ENCODE data around the gene SH3D19.
"Not testable (repeated sequence)": the region's sequence is repeated elsewhere in the genome, so short reads cannot be mapped to it uniquely, and the experiment has no call there.

Gene SH3D19

GRCh38 chr4:151267104-151267503 is 58.3 kb downstream of the SH3D19 start:
- DNase-seq, result no peak

DNA sequence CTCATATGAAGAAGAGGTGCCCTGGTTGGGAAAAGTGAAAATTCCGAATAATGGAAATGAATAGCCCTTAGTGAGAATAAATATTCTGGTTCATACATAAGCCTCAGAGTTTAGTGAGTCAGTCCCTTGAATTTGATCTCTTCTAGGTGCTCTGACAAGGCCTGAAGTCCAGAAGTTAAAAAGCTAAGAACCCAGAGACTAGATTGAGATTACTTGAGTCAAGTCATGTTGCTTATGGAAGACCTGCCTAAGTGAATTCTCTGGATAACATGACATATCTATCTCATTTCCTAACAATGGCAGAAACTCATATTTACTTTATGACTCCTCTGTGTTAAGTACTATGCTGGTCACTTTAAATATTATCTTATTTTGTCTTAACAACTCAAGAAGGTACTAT is 58.9 kb downstream of the SH3D19 start:
- DNase-seq, result no peak

DNA sequence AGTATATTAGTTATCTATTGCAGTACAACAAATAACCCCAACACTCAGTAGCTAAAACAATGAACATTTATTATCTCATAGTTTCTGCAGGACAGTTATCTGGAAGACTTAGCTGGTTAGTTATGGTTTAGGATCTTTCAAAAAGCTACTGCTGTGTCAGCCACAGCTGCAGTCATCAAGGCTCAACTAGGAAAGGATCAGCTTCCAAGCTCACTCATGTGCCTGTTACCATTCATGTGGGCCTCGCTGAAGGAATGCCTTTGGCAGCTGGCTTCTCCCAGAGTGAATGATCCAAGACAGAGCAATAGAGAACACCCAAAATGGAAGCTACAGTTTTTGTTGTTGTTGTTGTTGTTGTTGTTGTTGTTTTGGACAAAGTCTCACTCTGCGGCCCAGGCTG is 62.0 kb downstream of the SH3D19 start:
- DNase-seq, result no peak

GRCh38 chr4:151260526-151260925 is 64.9 kb downstream of the SH3D19 start:
- DNase-seq, result no peak

DNA sequence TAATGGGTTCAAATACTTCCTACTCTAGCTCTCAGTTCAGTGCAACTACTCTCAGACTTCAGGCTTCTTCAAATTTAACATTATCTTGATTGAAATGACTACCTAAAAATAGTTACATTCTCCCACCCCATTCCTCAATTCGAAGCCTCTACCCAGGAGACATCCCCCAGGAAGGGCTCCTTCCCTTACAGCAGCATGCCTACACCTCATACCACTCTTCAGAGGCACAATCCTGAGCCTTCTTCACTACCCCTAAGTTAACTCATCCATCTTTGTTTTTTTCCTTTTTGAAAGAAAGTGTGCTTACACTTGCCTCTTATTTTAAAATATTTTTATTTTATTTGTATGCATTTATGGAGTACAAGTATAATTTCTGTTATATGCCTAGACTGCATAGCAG is 65.7 kb downstream of the SH3D19 start:
- no peak for DNase-seq

- DNase-seq, result no peak
These were observed 67.7 kb downstream of the SH3D19 start for GRCh38 chr4:151257704-151258103.

DNA sequence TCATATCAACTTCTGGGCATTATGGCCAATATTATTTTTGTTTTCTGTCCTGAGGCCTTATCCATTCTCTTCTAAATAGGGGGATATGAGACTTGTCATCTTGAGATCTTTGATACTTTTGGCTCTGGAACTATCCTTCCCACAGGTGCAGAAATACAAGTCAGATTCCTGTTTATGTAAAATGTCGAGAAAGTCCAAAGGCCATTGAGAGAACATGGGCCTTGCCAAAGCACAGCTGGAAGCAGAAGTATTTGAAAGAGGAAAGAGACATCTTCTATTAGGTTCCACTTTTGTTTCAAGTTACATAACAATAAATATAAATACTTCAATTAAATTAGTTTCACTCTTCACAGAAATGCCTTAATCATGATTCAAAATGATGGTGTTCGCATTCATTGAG is 69.3 kb downstream of the SH3D19 start:
- DNase-seq, result no peak

DNA sequence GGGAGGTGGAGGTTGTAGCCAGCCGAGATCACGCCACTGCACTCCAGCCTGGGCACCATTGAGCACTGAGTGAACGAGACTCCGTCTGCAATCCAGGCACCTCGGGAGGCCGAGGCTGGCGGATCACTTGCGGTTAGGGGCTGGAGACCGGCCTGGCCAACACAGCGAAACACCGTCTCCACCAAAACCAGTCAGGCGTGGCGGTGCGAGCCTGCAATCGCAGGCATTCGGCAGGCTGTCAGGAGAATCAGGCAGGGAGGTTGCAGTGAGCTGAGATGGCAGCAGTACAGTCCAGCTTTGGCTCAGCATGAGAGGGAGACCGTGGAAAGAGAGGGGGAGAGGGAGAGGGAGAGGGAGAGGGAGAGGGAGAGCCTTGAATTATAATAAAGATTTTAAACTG is 69.7 kb downstream of the SH3D19 start:
- not testable (repeated sequence) for DNase-seq

GRCh38 chr4:151255226-151255625 is 70.2 kb downstream of the SH3D19 start:
- DNase-seq, result not testable (repeated sequence)

GRCh38 chr4:151251603-151252304 is 73.7 kb downstream of the SH3D19 start:
- DNase-seq, result no peak

GRCh38 chr4:151250706-151251105 is 74.7 kb downstream of the SH3D19 start:
- DNase-seq, result no peak

- no peak for DNase-seq
These were observed 76.9 kb downstream of the SH3D19 start for GRCh38 chr4:151248519-151248918.

- DNase-seq, result no peak
These were observed 78.0 kb downstream of the SH3D19 start for GRCh38 chr4:151247395-151247794.

DNA sequence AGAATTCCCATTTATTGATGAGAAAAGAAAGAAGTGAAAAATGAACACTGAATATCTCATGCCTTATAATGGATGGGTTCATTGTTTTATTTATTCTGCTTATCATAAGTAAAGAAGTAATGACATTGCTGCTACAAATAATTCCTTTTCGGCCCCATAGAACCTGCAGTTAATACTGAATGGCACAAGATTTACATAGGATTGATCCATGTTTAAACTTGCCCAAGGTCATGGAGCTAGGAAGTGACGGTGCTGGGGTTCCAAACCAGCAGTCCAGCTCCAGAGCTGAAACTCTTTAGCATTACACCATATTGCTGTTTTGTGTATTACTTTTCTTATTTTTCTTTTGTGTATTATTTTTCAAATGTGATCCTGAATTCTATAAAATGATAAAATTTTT is 78.7 kb downstream of the SH3D19 start:
- DNase-seq, result no peak

DNA sequence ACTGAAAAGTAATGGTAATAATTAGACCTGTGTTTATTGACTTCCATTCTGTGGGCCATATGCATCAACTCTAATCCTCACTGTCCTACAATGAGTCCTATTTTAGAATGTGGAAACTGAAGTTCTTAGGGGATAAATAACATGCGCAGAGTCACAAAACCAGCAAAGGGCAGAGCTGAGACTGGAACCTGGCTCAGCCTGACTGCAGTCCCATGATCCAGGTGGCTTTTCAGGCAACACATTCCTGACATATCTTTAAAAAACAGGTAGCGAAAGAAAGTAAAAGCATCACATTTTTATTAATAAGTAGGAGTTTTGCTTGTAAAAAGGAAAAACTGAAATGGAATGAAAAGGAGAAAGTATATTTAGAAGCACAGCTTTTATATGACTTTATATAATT is 83.1 kb downstream of the SH3D19 start:
- DNase-seq, result no peak

DNA sequence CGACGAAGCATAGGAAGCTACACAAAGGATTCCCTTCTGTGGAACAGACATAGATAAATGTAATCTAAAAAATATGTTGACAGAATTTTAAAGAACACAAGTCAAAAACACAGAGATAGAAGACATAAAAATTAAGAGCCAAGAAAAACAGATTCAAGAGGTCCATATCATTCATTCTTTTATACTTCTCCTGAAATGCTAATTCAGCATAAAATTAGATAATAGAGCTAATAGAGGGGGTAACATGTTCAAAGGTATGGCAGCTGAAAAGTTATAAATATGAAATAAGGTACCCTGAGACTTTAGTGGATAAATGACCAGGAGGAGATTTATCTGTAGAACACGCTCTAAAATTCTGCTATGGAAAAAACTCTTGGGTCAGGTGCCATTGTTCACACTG is 85.8 kb downstream of the SH3D19 start:
- DNase-seq, result no peak

GRCh38 chr4:151238477-151238876 is 86.9 kb downstream of the SH3D19 start:
- no peak for DNase-seq

DNA sequence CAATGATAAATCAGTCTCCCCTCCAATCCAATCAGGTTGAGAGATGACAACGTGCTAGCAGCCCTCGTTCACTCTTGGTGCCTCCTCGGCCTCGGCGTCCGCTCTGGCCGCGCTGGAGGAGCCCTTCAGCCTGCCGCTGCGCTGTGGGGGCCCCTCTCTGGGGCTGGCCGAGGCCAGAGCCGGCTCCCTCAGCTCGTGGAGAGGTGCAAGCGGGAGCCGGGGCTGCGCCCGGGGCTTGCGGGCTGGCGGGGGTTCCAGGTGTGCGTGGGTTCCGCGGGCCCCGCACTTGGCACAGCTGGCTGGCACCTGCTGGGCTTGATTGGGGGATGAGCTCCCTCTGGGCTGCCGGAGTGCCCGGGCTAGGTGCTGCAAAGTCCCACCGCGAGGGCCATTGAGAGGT is 89.4 kb downstream of the SH3D19 start:
- DNase-seq, result no peak

DNA sequence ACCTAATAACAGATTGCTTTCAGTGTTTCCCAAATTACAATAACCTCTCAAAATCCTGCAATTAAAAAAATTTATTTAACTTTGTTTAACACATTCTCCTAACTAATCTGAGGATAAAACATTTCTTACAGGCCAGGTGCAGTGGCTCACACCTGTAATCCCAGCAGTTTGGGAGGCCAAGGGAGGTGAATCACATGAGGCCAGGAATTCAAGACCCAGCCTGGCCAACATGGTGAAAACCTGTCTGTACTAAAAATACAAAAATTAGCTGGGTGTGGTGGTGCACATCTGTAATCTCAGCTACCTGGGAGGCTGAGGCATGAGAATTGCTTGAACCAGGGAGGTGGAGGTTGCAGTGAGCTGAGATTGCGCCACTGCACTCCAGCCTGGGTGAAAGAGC is 90.0 kb downstream of the SH3D19 start:
- not testable (repeated sequence) for DNase-seq

DNA sequence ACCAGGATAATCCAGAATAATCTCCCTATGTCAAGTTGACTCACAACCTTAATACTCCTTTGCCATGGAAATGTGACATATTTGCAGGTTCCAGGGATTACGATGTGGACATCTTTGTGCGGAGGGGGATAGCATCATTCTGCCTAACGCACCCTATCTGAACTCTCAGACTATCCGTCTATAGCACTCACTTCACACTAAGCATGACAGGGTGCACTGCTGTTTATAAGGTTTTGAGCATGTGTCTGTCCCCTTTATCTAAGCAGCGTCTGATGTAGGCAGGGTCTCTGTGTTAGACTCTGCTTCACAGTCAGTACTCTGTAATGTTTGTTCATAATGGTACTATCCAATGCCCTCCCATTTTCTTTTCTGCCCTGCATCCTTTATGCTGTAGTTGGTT is 91.8 kb downstream of the SH3D19 start:
- no peak for DNase-seq

- DNase-seq, result no peak
These were observed 93.3 kb downstream of the SH3D19 start for GRCh38 chr4:151231915-151232595.

- DNase-seq, result no peak
These were observed 97.0 kb downstream of the SH3D19 start for GRCh38 chr4:151228189-151229119.

DNA sequence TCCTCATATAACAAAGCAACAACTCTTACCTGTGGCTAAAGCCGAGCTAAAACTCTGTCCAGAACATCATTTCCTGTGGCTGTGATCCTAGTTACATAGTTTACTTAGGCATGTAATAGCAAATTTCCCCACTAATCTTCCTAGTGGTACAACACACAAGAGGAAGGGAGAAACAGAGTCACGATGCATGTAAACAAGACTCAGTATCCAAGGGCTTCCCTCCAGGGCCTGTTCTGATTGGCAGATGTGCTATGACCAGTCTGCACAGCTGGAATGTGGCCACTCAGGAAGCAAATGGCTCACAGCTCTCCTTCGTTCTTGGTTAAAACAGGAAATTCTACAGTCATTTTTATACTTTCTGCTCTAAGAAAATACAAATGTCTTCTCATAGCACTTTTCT is 97.7 kb downstream of the SH3D19 start:
- peak; percentile 11 for DNase-seq

DNA sequence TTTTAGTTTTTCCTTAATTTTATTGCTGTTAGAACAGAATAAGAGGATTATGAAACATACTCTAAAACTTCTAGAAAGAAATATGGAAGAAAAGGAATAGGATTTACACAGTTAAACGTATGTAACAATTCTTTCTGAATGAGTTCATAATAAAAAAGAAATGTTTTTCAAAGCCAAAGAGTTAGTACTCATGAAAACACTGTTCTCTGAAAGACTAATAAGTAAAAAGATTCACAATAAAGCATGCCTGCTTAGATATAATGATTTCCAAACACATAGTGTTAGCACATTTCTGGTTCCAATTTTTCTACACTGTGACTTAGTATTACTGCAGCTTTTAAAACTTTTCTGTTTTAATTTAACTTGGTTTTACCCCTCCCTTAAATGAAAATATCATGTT is 98.2 kb downstream of the SH3D19 start:
- no peak for DNase-seq

Data from activated CD4-positive, alpha-beta T cell treated with anti-CD3 and anti-CD28 coated beads, Interleukin-2, Interleukin-6, amounts not matched to agents 100 ng/mL and 50 ng/mL, durations not matched to agents 16 hours and 8 hours (primary cell).